ENCODE data around the gene CCDC191. TPM values are rescaled to one million over a fixed set of nuclear protein-coding genes. Genes with fewer than 3 reads are reported as not detected.

The CCDC191 gene
- polyA plus RNA-seq, 3 donors, result 14.3 to 20.1 (median 15.5) TPM

DNA sequence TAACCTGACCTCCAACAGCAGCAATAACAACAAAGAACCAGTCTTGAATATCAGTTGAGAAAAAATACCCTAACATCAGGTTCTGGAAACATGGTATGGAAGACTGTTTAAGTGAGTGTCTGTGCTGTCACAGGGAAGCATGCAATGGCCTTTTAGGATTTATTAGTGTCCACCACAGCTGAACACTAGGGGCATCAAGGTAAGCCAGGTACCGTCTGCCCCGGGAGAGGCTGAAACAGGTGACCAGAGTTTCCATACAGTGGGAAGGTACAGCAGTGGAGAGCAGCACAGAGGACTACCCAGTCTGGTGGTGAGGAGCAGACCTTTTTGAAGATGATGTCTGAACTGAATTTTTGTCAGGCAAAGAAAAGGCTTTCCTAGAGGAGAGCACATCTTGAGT is 90.2 kb downstream of the CCDC191 start:
- no peak for DNase-seq (ENCODE audit: low read depth in 3 of 3, low spot score in 2 of 3)

- no peak for DNase-seq (ENCODE audit: low read depth in 3 of 3, low spot score in 2 of 3)
Observed at GRCh38 chr3:113963879-113964278, 92.4 kb downstream of the CCDC191 start.

- no peak for DNase-seq (ENCODE audit: low read depth in 3 of 3, low spot score in 2 of 3)
Observed at GRCh38 chr3:113954091-113954685, 102.1 kb downstream of the CCDC191 start.

- DNase-seq (ENCODE audit: low read depth in 3 of 3, low spot score in 2 of 3), result no peak
Observed at GRCh38 chr3:113953677-113954076, 102.6 kb downstream of the CCDC191 start.

- DNase-seq (ENCODE audit: low read depth in 3 of 3, low spot score in 2 of 3), result no peak
Observed at GRCh38 chr3:113952921-113953320, 103.4 kb downstream of the CCDC191 start.

GRCh38 chr3:113948015-113948917 is 108.1 kb downstream of the CCDC191 start:
- peak in 1 of 3 donors; percentile 16 for DNase-seq (ENCODE audit: low read depth in 3 of 3, low spot score in 2 of 3)

- peak in 1 of 3 donors; percentile 29 for DNase-seq (ENCODE audit: low read depth in 3 of 3, low spot score in 2 of 3)
Observed at GRCh38 chr3:113947372-113948014, 108.8 kb downstream of the CCDC191 start, which contains the start of gene ZDHHC23. TSS of gene ZDHHC23 (plus strand) at chr3:113948013. CDS start at chr3:113948803, 790 bp downstream.

DNA sequence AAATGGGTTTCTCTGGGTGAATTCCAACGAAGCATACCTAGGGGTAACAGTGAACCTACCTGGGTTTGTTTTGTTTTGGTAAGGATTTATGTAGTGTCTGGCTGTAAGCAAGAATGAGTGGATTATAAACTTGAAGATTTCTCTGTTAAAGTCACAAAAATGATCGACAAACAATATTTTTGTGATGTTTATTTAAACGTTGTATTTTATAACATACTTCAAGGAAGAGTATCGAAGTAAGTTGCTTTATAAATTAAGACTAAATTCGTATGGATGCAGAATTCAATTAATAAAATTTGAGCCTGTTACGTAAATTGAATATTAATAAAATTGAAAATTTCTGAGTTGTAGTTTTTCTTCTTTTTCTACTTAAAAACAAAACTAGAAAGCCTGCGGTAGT is 109.5 kb downstream of the CCDC191 start:
- no peak for DNase-seq (ENCODE audit: low read depth in 3 of 3, low spot score in 2 of 3)

GRCh38 chr3:113927556-113927955 is 128.8 kb downstream of the CCDC191 start:
- no peak for DNase-seq (ENCODE audit: low read depth in 3 of 3, low spot score in 2 of 3)

DNA sequence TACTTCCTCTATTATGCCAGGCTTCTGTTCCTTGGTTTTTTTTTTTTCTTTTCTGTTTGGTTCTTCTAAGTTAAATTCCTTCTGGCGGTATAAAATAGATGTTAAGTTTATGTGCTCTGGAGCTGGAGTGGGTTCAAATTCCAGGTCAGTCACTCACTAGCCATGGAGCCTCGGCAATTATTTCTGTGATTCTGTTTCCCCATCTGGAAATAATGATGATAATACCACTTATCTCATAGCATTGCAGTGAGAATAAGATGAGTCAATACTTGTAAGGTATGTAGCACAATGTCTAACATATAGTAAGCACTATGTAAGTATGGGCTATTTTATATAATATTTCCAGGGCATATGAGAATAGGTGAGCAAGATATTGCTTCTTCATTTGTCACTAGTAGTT is 141.7 kb downstream of the CCDC191 start:
- no peak for DNase-seq (ENCODE audit: low read depth in 3 of 3, low spot score in 2 of 3)

Other genes starting within 250 kb of the CCDC191 start
- 10 to 100 TPM; 19.7 to 38.6 (median 24.1) TPM for gene GRAMD1C, start 217.7 kb downstream of the CCDC191 start, polyA plus RNA-seq (ENCODE audit: insufficient read length in 3 of 3)
- 10 to 100 TPM; 10.1 to 11.4 (median 10.8) TPM for gene ZDHHC23, start 108.5 kb downstream of the CCDC191 start, polyA plus RNA-seq (ENCODE audit: insufficient read length in 3 of 3)
- 10 to 100 TPM; 24.9 to 26.4 (median 24.9) TPM for gene QTRT2, start 211 bp upstream of the CCDC191 start, polyA plus RNA-seq (ENCODE audit: insufficient read length in 3 of 3)
- not detected for gene DRD3, start 122.5 kb upstream of the CCDC191 start, polyA plus RNA-seq (ENCODE audit: insufficient read length in 3 of 3)
- under 1 TPM in 1 of 3 donors, not detected in 2; 0.06 TPM for gene ZNF80, start 181.1 kb upstream of the CCDC191 start, polyA plus RNA-seq (ENCODE audit: insufficient read length in 3 of 3)
- gene TIGIT, start 237.5 kb upstream of the CCDC191 start, polyA plus RNA-seq (ENCODE audit: insufficient read length in 3 of 3), result under 1 TPM in 2 of 3 donors, not detected in 1; 0.06 to 0.07 TPM